HG03439 (cell line): ENCODE data around the gene ASCL5.

ENCODE experiments used
- ATAC-seq: cut with Tn5 transposase; IDR thresholded peaks from one replicate; pipeline ENCODE4 v1.9.1; 2021; ENCODE audit warnings: mild to moderate bottlenecking, moderate library complexity; ENCODE audit not compliant: unreplicated experiment

Gene ASCL5

DNA sequence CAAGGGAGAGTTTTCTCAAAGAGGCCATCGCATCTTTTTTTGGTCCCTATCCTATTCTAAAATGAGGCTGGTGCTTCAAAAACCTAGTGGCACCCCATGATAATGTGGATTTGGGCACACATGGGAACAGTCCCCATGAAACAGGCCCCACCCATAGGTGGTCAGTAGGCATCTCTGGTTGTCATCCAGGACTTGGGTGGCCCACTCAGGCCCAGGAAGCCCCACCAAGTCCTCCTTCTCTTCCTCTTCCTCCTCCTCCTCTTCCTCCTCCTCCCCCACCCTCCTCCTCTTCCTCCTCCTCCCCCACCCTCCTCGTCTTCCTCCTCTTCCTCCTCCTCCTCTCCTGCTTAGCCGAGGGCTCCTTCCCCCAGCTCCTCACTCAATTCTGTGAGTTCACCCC is 15.3 kb downstream of the ASCL5 start:
- no peak for ATAC-seq

DNA sequence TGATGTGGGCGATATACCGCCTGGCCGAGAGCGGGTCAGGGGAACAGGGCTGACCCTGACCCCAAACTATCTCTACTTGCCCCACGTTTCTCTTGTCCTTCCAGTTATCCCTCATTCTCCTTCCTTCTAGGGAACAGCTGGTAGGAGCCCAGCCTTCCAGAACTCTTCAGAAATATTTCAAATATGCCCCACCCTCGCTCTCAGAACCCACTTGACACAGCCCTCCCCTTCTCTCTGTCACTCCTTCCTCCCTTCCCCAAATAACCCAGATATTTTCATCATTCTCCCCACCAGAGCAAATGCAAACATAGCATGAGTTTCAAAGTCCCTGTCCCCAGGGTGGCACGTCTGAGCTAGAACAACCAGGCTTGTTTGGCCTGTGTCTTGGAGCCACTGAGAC is 15.8 kb downstream of the ASCL5 start:
- no peak for ATAC-seq

DNA sequence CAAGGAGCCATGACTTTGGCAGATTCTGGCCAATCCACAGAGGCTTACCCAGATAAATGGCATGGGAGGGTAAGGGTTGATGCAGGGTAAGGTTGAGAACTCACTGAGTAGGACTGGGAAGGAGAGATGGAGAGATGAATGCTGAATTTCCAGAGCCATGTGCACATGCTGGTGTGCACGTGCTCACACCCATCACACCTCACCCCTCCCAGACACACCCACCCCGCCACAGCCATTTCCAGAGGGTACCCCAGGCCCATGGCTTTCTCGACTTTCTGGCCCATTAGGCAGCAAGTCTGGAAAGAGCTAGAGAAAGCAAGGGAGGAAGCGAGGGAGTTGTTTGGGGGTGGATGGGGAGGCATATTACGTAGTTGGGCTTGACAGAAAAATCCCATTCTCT is 16.4 kb downstream of the ASCL5 start:
- ATAC-seq, result no peak

DNA sequence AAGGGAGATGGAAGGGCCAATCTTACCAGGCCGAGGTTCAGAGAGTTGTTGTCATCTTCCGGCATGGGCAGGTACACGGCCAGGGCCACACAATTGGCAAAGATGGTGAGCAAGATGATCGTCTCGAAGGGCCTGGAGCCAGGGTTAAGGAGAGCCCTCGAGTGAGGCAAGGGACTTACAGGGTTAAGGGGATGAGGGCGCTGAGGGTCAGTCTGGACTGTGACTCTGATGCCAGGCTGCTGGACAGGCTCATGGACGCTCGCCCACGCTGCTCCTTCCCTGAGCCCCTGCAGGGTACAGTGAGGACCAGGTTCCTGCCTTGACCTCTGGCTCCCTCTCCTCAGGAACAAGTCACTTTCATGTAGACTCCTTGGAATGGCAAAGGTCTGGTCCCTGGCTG is 16.8 kb downstream of the ASCL5 start:
- ATAC-seq, result no peak

DNA sequence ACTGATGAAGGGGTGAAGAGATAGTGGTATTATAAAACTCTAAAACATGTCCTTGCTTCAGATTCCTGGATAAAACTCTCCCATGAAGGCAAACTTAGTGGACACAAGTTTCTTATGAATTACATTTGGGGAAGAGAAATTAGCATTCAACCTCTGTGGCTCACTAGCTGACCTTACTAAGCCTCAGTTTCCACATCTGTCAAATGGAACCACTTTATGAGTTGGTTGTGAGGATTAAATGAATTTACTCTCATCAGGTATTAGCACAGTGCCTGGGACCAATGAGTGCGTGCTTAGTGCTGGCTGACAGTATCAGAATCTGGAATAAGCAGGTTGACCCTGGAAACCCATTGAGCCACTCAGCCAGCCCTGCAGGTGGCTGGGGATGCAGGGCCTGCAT is 17.3 kb downstream of the ASCL5 start:
- no peak for ATAC-seq

DNA sequence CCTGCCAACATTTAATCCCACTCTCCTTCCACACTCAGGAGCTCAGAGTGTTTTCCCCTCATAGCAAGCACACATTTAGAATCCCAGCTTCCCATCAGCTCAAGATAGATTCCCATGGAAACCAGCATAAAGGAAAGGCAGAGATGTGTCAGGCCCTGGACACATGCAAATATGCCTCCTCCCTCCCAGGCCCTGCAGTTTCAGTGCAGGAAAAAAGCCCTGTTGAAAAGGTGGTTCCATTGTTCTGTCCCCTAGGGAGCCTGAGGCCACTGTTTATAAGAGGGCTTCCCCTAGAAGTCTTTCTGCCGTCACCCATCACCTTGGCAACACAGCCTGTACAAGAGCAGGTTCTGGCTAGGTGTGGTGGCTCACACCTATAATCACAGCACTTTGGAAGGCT is 18.4 kb downstream of the ASCL5 start:
- no peak for ATAC-seq

DNA sequence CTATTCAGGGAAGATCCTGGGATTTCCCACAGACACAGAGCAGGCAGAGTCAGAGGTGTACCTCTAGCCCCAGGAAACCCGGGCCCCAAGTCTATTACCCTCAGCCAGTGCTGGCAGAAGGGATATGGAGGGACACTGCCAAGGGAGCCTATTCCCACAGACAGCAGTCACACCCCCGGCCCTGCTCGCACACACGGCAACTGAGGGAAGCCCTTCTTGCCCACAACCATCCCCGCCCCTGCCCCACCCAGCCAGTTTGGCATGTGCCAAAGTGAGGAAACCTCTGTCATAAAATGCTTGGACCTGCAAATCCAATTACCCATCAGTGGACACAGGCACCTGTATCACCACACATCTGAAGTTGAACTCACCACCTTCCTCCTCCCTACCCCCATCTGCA is 21.3 kb downstream of the ASCL5 start:
- no peak for ATAC-seq

DNA sequence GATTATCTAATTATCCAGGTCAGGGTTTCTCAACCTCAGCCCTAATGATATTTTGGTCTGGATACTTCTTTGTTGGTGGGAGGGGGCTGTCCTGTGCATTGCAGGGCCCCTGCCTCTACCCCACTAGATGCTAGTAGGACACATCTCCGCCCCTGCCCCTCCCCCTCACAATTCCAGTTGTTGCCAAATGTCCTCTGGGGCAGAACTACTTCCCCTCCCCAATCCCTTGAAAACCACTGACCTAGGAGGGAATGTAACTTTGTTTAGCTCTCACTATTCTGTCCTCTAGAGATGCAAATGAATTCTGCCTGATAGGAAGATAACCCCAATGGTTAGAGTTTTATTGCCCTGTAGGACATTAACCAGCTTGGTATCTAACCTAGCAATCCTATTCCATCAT is 22.8 kb downstream of the ASCL5 start:
- ATAC-seq, result no peak

DNA sequence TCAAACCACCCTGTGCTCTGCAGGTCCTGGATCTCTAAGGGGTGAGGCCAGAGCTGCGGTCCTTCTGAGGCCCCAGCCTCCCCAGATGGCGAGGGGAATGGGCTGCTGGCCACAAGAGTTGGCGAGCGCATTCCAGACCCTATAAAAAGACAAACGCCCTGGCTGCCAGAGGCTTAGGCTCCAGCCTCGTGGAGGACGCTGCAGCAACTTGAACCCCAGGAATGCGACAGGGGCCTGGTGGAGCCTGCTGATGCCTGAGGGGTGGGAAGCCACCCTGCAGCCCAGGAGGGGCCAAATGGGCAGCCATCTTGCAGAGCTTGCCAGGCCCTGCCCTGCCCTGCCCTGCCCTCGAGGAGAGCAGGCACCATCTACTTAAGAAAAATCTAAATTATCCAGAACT is 23.3 kb downstream of the ASCL5 start:
- ATAC-seq, result no peak

DNA sequence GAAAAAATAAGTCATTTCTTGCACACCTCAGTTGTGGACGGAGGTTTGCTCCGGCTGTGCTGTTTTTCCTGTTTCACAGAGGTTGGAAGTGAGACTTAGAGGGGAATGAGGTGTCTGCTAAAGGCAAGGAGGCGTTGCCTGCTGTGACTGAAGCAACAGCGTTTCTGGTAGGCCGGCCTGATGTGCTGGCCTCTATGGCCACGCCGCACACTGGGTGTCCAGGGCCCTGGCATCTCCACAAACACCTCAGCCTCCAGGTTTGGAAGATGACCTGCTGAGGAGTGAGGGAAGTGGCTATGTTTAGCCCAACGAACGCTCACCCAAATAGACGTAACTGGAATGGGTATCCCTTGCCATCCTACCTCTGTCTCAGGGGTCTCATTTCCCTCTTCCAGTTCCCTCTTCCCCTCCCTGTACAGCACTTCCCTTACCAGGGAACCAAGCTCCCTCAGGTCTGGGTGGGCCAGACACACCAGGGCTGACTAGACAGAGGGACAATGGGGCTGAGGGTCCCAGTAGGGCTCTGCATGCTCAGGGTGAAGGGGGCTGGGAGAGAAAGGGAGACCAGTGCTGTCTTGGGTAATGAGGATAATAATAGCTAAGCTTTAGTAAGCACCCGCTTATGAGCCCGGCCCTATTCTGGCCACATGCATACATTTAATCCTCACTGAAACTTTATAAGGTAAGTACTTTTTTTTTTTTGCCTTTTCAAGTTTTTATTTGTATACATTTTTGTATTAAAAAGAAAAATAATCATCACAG is 26.6 kb downstream of the ASCL5 start:
- no peak for ATAC-seq

DNA sequence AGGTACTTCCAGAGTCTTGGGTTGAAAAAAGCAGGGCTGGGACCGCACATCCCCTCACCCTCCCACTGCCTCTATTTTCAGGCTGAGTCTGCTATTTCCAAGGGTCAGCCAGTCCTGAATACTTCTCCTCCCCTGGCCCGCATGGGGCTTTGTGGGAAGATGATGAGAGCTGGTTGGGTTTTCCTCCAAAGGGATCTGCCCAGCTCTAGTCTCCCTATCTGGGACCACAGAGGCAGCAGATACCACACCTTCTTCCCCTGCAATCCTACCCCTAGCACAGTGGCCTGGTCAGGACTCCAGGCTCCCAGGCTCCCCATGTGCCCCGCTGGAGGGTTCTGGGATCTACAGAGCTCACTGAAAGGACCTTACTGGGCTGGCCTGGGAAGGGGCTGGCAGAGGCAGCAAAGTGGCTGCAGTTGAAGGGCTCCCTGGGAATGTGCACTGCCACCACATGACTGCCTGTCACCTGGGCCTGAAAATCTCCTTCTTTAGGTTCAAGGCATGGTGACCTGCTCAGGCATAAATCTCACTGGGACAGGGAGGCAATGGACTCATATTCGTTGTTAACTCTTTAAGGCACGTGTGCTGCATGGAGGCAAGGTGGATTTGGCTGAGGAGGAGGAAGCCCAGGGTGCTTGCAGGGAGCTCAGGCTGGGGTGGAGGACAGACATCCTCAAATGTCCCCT is 27.8 kb downstream of the ASCL5 start:
- no peak for ATAC-seq

DNA sequence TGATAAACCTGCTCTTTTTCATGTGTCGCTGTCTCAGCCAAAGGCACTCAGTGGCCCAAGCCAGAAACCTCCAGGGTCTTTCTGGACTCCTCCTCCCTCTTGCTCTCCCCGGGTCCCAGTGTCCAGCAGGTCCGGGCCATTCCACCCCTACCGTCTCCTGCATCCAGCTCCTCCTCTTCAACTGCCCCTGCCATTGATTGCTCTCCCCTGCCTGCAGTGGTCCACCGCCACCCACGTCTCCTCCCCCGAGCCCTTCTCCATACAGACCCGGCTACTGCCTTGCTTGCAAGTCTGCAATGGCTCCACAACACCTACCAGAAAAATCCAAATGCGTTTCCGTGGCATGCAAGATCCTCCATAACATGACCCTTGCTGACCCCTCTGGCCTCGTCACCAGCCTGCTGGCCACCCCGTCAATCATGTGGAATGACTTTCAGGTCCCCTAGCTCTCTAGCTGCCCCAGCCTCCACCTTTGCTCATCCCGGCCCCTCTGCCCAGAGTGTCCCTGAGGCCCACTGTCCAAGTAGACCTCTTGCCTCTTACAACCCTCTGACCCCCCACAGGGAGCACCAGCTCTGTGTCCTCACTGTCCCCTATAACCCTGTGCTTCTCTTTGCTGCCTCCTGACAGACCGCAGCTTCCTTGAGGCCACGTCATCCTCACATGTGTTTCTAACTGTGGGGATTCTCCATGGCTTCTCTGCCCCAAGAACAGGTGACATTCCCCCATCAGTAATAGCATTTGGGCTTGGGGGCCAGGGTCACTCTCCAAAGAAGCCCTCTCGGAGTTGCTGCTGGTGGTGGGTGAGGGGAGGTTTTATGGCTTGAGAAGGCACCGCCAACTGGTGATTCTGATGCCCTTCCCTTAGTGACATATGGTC is 29.8 kb downstream of the ASCL5 start:
- no peak for ATAC-seq

DNA sequence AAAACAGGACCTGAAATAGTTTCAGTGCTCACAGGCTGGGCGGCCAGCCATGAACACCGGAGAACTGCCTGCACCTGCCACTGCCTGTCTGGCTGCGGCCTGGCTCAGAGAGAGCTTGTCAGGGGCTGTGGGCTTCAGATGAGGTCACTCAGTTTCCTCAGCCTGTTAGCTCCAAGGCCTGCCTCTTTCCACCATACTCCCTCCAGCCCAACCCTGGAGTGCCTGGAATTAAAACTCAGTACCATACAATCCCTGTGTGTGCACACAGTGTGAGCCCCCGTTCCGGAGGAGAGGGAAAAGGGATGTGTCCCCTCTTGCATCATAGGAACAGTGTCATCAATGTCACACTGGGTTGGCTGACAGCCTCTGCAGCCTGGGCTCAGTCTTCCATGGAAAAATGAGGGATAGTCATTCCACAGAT is 30.9 kb downstream of the ASCL5 start:
- ATAC-seq, result no peak

DNA sequence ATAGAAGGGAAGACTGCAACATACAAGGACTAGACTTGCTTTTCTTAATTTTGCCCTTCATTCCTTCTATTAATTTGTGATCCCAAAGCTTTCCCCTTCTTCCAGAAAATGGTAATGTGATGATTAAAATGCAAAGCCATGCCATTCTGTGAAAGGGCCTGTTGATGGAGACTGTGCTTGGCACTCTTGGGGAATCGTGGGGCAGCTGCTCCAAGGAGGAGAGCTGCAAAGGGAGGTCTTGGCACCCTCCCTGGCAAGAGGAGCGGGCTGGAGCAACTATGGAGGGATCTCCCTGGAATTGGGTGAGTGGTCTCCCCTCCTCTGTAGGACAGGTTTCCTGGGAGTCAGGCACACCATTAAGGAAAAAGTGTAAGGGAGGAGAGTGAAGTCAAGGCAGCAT is 31.4 kb downstream of the ASCL5 start:
- ATAC-seq, result no peak

DNA sequence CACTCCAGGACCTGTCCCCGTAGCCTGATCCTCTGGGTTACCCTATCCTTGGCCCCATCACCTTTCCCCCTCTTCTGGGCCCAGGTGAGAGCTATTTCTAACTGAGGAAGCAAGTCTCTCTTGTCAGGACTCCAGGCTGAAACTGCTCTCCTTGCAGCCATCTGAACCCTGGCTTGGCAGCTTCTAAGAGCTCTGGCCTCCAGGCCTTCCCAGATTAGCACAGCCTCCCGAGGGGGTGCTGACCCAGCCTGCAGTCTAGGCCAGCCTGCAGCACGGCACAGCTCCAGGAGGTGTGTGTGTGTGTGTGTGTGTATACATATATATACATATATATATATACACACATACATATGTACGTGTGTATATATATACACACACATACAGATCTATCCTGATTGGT is 32.2 kb downstream of the ASCL5 start:
- no peak for ATAC-seq

DNA sequence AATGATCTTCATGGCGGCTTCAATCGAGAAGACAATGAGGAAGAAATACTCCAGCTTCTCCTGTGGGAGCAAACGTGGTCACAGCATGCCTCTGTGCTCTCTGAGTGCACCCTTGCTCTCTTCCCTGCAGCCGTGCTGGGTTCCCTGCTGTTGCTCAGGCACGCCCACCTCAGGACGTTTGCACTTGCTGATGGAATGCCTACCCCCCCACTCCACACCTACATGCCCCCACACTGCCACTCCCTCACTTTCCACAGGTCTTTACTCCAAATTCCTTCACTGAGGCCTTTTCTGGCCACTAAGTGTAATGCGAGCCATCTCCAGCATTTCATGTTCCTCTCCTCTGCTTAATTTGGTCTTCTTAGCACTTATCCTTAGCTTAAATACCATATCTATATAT is 33.0 kb downstream of the ASCL5 start:
- no peak for ATAC-seq

DNA sequence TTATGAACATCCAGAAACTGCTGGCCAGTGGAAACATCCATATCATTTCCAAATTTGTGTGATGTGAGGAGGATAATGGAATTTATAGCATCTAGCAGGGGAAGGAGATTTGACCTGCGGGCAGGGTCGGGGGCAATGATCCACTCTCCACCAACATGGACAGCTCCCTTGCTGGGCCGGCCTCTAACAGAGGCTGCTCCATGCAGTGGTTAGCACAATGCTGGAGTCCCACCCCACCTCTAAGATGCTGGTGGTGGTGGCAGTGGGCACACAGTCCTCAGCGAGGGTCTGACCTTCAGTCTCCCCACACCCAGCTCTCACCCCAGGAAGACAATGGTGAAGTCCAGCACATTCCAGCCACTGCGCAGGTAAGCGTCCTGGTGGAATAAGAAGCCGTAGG is 33.4 kb downstream of the ASCL5 start:
- ATAC-seq, result no peak

DNA sequence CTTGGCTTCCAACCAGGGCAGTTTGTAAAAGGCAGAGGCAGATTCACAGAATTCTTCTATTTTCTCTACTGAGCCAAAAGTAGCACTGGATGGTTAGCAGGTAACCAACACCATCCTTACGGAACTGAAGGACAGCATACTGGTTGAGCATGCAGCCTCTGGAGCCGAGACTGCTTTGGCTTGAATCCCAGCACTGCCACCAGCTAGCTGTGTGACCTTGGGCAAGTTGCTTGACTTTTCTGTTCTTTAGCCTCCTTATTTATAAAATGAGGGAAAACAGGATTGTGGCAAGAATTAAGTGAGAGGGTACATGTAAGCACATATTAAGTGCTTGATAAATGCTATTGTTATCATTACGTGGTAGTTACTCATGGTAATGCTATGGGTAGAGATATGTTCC is 34.2 kb downstream of the ASCL5 start:
- no peak for ATAC-seq

DNA sequence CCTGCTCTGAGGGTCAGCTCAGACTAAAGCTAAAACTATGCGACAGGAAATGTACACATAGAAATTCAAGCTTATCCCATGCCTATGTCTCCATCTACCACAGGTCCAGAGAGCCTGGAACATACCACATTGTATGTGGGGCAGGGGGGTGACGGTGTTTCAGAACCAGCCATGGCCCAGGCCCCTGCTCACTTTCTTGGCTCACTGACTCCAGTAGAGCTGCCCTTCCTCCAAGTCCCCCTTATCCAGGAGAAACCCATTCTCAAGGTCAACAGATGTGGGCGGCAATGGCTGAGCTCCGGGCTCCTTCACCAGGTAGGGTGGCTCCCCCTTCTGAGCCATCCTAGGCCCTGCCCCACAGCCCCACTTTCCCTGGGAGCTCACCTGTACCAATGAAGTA is 35.7 kb downstream of the ASCL5 start:
- no peak for ATAC-seq

DNA sequence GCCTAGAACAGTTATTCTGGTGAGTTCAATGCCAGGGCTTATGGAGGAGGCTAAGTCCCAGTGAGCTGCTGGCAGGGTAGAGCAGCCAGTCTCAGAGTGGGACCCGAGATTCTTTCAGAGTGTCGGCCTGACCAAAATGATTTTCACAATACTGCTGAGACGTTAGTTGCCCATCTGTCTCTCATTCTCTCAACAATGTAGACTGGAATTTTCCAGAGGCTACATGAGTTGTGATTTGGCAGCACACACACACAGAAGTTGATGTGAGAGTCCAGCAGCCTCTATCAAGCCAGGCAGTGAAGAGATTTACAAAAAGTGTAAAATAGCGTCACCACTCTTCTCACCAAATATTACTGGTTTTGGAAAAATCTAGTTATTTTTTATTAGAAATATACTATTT is 36.4 kb downstream of the ASCL5 start:
- ATAC-seq, result no peak

DNA sequence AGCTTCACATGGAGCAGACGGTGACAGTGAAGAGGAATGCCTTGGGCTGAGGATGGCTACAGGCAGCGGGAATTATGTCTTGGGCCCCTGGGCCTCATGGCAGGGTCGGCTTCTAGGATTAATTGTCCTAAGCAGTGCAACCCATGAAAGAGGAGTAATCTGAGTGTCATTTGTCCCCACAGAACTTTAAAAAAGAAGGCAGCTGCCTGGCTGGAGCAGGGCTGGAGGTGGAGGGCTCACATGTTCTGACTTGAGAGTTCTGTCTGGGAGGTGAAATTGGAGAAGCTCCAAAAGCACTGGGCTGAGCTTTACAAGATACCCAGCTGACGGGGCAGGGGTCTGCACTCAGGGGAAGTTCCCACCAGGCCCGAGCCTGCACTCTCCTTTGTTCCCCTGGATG is 37.4 kb downstream of the ASCL5 start:
- no peak for ATAC-seq
